Naive B cell (primary cell): ENCODE results near the gene CHPF. TPM values are rescaled to one million over a fixed set of nuclear protein-coding genes. Genes with fewer than 3 reads are reported as not detected.

Experiments used
- ATAC-seq, 2 donors: fragments of 150-1000 bp; cut with Tn5 transposase; 2 replicates each; pipeline ENCODE4 v1.10.0; 2021; ENCODE audit warnings: low read depth in 2 of 2, mild to moderate bottlenecking in 2 of 2, moderate library complexity in 2 of 2
- DNase-seq: peaks from one replicate; pipeline ENCODE4 v3.0.0; 2022
- H3K27ac Mint-ChIP-seq, 6 donors: one replicate each; pipeline ENCODE4 v1.8.0; 2020 to 2022; ENCODE audit warnings: mild to moderate bottlenecking in 6 of 6, mixed read lengths in 6 of 6, moderate library complexity in 5 of 6, inconsistent platforms in 2 of 6
- H3K27me3 Mint-ChIP-seq, 3 donors: one replicate each; pipeline ENCODE4 v1.8.0; 2021 to 2022; ENCODE audit warnings: mixed read lengths in 3 of 3, mild to moderate bottlenecking in 1 of 3
- H3K36me3 Mint-ChIP-seq, 2 donors: one replicate each; pipeline ENCODE4 v1.8.0; 2020 to 2022; ENCODE audit warnings: mixed read lengths in 2 of 2, inconsistent platforms in 1 of 2, mild to moderate bottlenecking in 1 of 2
- H3K4me1 Mint-ChIP-seq, 3 donors: one replicate each; pipeline ENCODE4 v1.8.0; 2020 to 2022; ENCODE audit warnings: mixed read lengths in 3 of 3, inconsistent platforms in 1 of 3, mild to moderate bottlenecking in 1 of 3, moderate library complexity in 1 of 3
- H3K4me3 Mint-ChIP-seq, 8 donors: one replicate each; pipeline ENCODE4 v1.8.0; 2020 to 2022; ENCODE audit warnings: mild to moderate bottlenecking in 8 of 8, mixed read lengths in 8 of 8, moderate library complexity in 8 of 8, inconsistent platforms in 2 of 8
- H3K9me3 Mint-ChIP-seq, 7 donors: one replicate each; pipeline ENCODE4 v1.8.0; 2020 to 2022; ENCODE audit warnings: mixed read lengths in 7 of 7, mild to moderate bottlenecking in 5 of 7, inconsistent platforms in 2 of 7, moderate library complexity in 1 of 7
- polyA plus RNA-seq, 6 donors: library from polyadenylated mRNA; unstranded; fragments of 300-500 nt; fragmentation: Illumina TruSeq; gene quantifications; one replicate each; pipeline ENCODE4 v1.2.3, GENCODE V29; 2021; ENCODE audit warnings: low read depth in 6 of 6

CHPF gene
- polyA plus RNA-seq, 6 donors from 2014 or later: 0.17 to 5.0 (median 0.41) TPM

GRCh38 chr2:219562049-219563020 is 18.7 kb upstream of the CHPF start:
- Mint-ChIP-seq H3K4me1 (no peaks in the 10 kb centered on the region), H3K27me3 (peaks cover 18 to 75% (median 57%) of the 10 kb centered on the region in 3 donors), H3K4me3 (peak overlapping the region in 1 of 8 donors; percentile 74), H3K36me3 (no peaks in the 10 kb centered on the region), H3K27ac (peak overlapping the region in 1 of 6 donors; percentile 63), H3K9me3 (peaks cover 0 to 2% (median 0%) of the 10 kb centered on the region in 7 donors)
- DNase-seq (no peak), ATAC-seq (no peak)

GRCh38 chr2:219561179-219562048 is 17.8 kb upstream of the CHPF start:
- ATAC-seq (no peak), DNase-seq (no peak)
- no peak overlapping the region for H3K4me3 Mint-ChIP-seq
- peaks cover 18 to 73% (median 58%) of the 10 kb centered on the region in 3 donors for H3K27me3 Mint-ChIP-seq
- H3K4me1 Mint-ChIP-seq: no peaks in the 10 kb centered on the region
- H3K9me3 Mint-ChIP-seq: no peaks in the 10 kb centered on the region
- H3K36me3 Mint-ChIP-seq: no peaks in the 10 kb centered on the region
- H3K27ac Mint-ChIP-seq: no peak overlapping the region

GRCh38 chr2:219560893-219561178 is 17.2 kb upstream of the CHPF start:
- DNase-seq (no peak), ATAC-seq (no peak)
- Mint-ChIP-seq H3K36me3 (no peaks in the 10 kb centered on the region), H3K4me3 (no peak overlapping the region), H3K27ac (no peak overlapping the region), H3K9me3 (no peaks in the 10 kb centered on the region), H3K4me1 (no peaks in the 10 kb centered on the region), H3K27me3 (peaks cover 18 to 68% (median 58%) of the 10 kb centered on the region in 3 donors)

- H3K4me1 Mint-ChIP-seq: no peaks in the 10 kb centered on the region
- H3K27me3 Mint-ChIP-seq: peaks cover 18 to 73% (median 62%) of the 10 kb centered on the region in 3 donors
- no peak overlapping the region for H3K27ac Mint-ChIP-seq
- DNase-seq (no peak), ATAC-seq (peak; percentile 35 to 55)
- no peak overlapping the region for H3K4me3 Mint-ChIP-seq
- H3K9me3 Mint-ChIP-seq: no peaks in the 10 kb centered on the region
- no peaks in the 10 kb centered on the region for H3K36me3 Mint-ChIP-seq
Measured at GRCh38 chr2:219560037-219560892, 16.7 kb upstream of the CHPF start.

GRCh38 chr2:219559156-219559915 is 15.7 kb upstream of the CHPF start:
- no peaks in the 10 kb centered on the region for H3K36me3 Mint-ChIP-seq
- H3K9me3 Mint-ChIP-seq: no peaks in the 10 kb centered on the region
- no peak overlapping the region for H3K27ac Mint-ChIP-seq
- no peaks in the 10 kb centered on the region for H3K4me1 Mint-ChIP-seq
- no peak overlapping the region for H3K4me3 Mint-ChIP-seq
- peaks cover 16 to 77% (median 67%) of the 10 kb centered on the region in 3 donors for H3K27me3 Mint-ChIP-seq
- DNase-seq: no peak
- no peak for ATAC-seq

GRCh38 chr2:219557791-219558785 is 14.5 kb upstream of the CHPF start:
- DNase-seq (no peak), ATAC-seq (no peak)
- Mint-ChIP-seq H3K27me3 (peaks cover 20 to 77% (median 69%) of the 10 kb centered on the region in 3 donors), H3K27ac (peak overlapping the region in 1 of 6 donors; percentile 56), H3K9me3 (peaks cover 0 to 5% (median 0%) of the 10 kb centered on the region in 7 donors), H3K4me1 (peaks cover 0 to 4% (median 3%) of the 10 kb centered on the region in 3 donors), H3K36me3 (no peaks in the 10 kb centered on the region), H3K4me3 (no peak overlapping the region)

GRCh38 chr2:219557320-219557719 is 13.7 kb upstream of the CHPF start:
- peaks cover 0 to 5% (median 0%) of the 10 kb centered on the region in 7 donors for H3K9me3 Mint-ChIP-seq
- H3K27me3 Mint-ChIP-seq: peaks cover 21 to 69% (median 66%) of the 10 kb centered on the region in 3 donors
- H3K4me3 Mint-ChIP-seq: no peak overlapping the region
- ATAC-seq (no peak), DNase-seq (no peak)
- no peak overlapping the region for H3K27ac Mint-ChIP-seq
- H3K36me3 Mint-ChIP-seq: no peaks in the 10 kb centered on the region
- peaks cover 0 to 4% (median 3%) of the 10 kb centered on the region in 3 donors for H3K4me1 Mint-ChIP-seq

GRCh38 chr2:219556413-219556812 is 12.8 kb upstream of the CHPF start:
- Mint-ChIP-seq H3K4me1 (peaks cover 8 to 9% (median 9%) of the 10 kb centered on the region in 3 donors), H3K36me3 (no peaks in the 10 kb centered on the region), H3K27me3 (peaks cover 21 to 74% (median 68%) of the 10 kb centered on the region in 3 donors), H3K9me3 (peaks cover 0 to 5% (median 0%) of the 10 kb centered on the region in 7 donors), H3K27ac (no peak overlapping the region), H3K4me3 (no peak overlapping the region)
- ATAC-seq (no peak), DNase-seq (no peak)

- DNase-seq (no peak), ATAC-seq (no peak)
- no peak overlapping the region for H3K27ac Mint-ChIP-seq
- peaks cover 24 to 78% (median 68%) of the 10 kb centered on the region in 3 donors for H3K27me3 Mint-ChIP-seq
- peaks cover 9 to 10% (median 9%) of the 10 kb centered on the region in 3 donors for H3K4me1 Mint-ChIP-seq
- H3K36me3 Mint-ChIP-seq: no peaks in the 10 kb centered on the region
- peaks cover 0 to 5% (median 0%) of the 10 kb centered on the region in 7 donors for H3K9me3 Mint-ChIP-seq
- H3K4me3 Mint-ChIP-seq: no peak overlapping the region
Measured at GRCh38 chr2:219555956-219556355, 12.3 kb upstream of the CHPF start.

GRCh38 chr2:219554350-219554749 is 10.7 kb upstream of the CHPF start:
- peak overlapping the region in 1 of 8 donors; percentile 57 for H3K4me3 Mint-ChIP-seq
- DNase-seq: no peak
- no peaks in the 10 kb centered on the region for H3K36me3 Mint-ChIP-seq
- peak overlapping the region in 1 of 6 donors; percentile 44 for H3K27ac Mint-ChIP-seq
- ATAC-seq: no peak
- H3K27me3 Mint-ChIP-seq: peaks cover 21 to 86% (median 74%) of the 10 kb centered on the region in 3 donors
- peaks cover 9 to 13% (median 11%) of the 10 kb centered on the region in 3 donors for H3K4me1 Mint-ChIP-seq
- peaks cover 0 to 5% (median 0%) of the 10 kb centered on the region in 7 donors for H3K9me3 Mint-ChIP-seq

GRCh38 chr2:219553463-219553963 is 9.9 kb upstream of the CHPF start:
- DNase-seq (no peak), ATAC-seq (no peak)
- Mint-ChIP-seq H3K27me3 (peaks cover 22 to 86% (median 74%) of the 10 kb centered on the region in 3 donors), H3K4me1 (peaks cover 9 to 13% (median 11%) of the 10 kb centered on the region in 3 donors), H3K4me3 (peak overlapping the region; percentile 16 to 77 (median 58)), H3K27ac (no peak overlapping the region), H3K36me3 (no peaks in the 10 kb centered on the region), H3K9me3 (peaks cover 0 to 5% (median 0%) of the 10 kb centered on the region in 7 donors)
